Measurements from ENCODE around the gene GTF2F2. TPM values are rescaled to one million over a fixed set of nuclear protein-coding genes. Genes with fewer than 3 reads are reported as not detected.

The GTF2F2 gene, protein sequence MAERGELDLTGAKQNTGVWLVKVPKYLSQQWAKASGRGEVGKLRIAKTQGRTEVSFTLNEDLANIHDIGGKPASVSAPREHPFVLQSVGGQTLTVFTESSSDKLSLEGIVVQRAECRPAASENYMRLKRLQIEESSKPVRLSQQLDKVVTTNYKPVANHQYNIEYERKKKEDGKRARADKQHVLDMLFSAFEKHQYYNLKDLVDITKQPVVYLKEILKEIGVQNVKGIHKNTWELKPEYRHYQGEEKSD
- total RNA-seq = 19.9 to 21.4 TPM (median 20.7 TPM) in 3 replicates

DNA sequence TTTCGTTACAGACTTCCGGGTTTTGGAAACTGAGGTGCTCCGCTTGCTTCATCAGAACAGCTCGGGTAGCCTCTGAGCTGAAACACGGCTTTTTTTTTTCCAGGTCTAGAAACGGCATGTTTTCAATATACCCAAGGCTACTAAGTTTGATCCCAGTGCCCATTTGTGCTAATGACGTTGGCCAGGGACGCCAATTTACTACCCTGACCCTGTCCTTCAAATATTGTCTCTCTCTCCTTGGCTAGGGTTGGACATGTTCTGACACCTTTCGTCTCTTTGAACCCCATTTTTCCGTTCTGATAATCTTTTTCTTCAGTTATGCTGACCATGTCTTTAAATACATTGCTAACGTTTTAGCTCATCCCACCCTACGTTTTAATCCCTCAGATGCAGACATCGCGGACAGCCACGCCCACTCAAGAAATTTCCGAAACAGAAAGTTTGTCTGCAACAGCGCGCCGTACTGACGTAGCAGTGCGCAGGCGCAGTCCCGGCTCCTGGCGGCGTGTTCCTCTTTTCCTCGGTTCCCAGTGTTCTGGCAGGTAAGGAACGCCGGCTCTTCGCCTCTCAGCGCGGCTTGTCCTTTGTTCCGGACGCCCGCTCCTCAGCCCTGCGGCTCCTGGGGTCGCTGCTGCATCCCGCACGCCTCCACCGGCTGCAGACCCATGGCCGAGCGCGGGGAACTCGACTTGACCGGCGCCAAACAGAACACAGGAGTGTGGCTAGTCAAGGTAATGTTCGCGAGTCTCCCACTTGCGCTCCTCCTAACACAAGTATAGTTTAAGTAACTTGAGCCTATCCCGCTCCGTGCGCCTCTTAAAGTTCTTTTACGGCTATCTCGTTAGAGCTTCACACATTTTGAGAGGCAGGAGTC lies at the start of gene GTF2F2:
Gene GTF2F2, plus strand, starts transcription at position 520 of the 874 bp plus-strand sequence. Its CDS starts 146 bp downstream, at position 666.
- Mint-ChIP-seq H3K27ac (no peak within 1 kb of the TSS), H3K4me3 (no peak within 1 kb of the TSS), H3K4me1 (peaks cover 2% of the 10 kb centered on the region), H3K36me3 (no peaks in the 10 kb centered on the region), H3K27me3 (ENCODE audit: low read depth) (no peaks in the 10 kb centered on the region), H3K9me3 (no peaks in the 10 kb centered on the region)
- DNase-seq (ENCODE audit: low spot score in 2 of 2, unreplicated experiment in 2 of 2) = peak; percentile 84 to 94
- TF ChIP-seq, protein P1, sequence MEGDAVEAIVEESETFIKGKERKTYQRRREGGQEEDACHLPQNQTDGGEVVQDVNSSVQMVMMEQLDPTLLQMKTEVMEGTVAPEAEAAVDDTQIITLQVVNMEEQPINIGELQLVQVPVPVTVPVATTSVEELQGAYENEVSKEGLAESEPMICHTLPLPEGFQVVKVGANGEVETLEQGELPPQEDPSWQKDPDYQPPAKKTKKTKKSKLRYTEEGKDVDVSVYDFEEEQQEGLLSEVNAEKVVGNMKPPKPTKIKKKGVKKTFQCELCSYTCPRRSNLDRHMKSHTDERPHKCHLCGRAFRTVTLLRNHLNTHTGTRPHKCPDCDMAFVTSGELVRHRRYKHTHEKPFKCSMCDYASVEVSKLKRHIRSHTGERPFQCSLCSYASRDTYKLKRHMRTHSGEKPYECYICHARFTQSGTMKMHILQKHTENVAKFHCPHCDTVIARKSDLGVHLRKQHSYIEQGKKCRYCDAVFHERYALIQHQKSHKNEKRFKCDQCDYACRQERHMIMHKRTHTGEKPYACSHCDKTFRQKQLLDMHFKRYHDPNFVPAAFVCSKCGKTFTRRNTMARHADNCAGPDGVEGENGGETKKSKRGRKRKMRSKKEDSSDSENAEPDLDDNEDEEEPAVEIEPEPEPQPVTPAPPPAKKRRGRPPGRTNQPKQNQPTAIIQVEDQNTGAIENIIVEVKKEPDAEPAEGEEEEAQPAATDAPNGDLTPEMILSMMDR (IDR thresholded peaks at IDR 0.05; ENCODE audit: unreplicated experiment) = no peak

DNA sequence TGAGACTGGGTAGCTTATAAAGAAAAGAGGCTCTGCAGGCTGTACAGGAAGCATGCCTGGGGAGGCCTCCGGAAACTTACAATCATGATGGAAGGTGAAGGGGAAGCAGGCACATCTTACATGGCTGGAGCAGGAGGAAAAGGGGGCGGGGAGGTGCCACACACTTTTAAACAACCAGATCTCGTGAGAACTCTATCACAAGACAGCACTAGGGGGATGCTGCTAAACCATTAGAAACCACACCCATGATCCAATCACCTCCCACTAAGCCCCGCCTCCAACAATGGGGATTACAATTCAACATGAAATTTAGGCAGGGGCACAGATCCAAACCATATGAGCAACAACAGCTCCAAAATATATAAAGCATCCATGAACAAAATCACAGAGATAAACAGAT lies 46.5 kb upstream of the GTF2F2 start:
- peaks cover 7% of the 10 kb centered on the region for H3K27me3 Mint-ChIP-seq (ENCODE audit: low read depth)

DNA sequence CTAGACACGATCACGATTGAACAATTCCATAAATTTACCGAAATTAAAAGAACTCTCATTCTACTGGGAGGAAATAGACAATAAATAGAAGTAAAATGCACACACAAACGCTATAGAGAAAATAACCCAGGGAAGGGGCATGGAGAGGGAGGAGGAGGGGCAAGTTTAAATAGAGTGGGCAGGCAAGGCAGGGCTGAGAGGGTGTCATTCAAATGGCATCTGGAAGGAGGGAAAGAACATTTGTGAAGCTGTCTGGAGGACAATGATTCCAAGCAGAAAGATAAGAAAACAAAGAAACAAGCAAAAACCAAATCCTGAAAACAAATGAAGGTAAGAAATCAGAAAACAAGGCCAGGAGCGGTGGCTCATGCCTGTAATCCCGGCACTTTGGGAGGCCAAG lies 45.6 kb upstream of the GTF2F2 start:
- Mint-ChIP-seq H3K27me3 (ENCODE audit: low read depth) (peaks cover 4% of the 10 kb centered on the region), H3K4me3 (no peak overlapping the region), H3K36me3 (no peaks in the 10 kb centered on the region), H3K27ac (no peak overlapping the region), H3K4me1 (no peaks in the 10 kb centered on the region), H3K9me3 (no peaks in the 10 kb centered on the region)
- no peak for DNase-seq (ENCODE audit: low spot score in 2 of 2, unreplicated experiment in 2 of 2)
- TF ChIP-seq, protein P1 (IDR thresholded peaks at IDR 0.05; ENCODE audit: unreplicated experiment) = no peak

More for the DNA sequence above, 46.5 kb upstream of the GTF2F2 start:
- Mint-ChIP-seq H3K4me1 (no peaks in the 10 kb centered on the region), H3K36me3 (no peaks in the 10 kb centered on the region), H3K9me3 (no peaks in the 10 kb centered on the region), H3K4me3 (no peak overlapping the region), H3K27ac (no peak overlapping the region)
- DNase-seq (ENCODE audit: low spot score in 2 of 2, unreplicated experiment in 2 of 2) = no peak
- TF ChIP-seq, protein P1 (IDR thresholded peaks at IDR 0.05; ENCODE audit: unreplicated experiment) = no peak

DNA sequence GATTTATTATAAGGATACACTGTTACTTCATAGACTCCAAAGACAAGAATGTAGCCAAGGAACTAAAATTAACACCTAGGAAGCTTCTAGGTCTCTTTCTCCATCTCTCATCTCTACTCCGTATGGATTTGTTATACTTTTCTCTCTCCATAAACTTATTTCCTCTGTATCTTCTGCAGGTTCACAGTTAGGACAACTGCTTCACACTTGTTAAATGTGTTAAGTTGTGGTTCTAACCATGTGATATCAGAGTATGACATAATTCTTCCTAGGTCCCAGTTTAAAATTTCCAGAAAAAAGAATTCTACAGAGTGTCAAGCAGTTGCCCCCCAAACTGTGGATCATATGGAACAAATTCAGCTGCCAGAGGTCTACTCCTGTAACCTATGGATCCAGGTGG lies 42.3 kb upstream of the GTF2F2 start:
- no peak overlapping the region for H3K4me3 Mint-ChIP-seq
- peaks cover 7% of the 10 kb centered on the region for H3K4me1 Mint-ChIP-seq
- peaks cover 10% of the 10 kb centered on the region for H3K27me3 Mint-ChIP-seq (ENCODE audit: low read depth)
- no peak for DNase-seq (ENCODE audit: low spot score in 2 of 2, unreplicated experiment in 2 of 2)
- H3K36me3 Mint-ChIP-seq = no peaks in the 10 kb centered on the region
- TF ChIP-seq, protein P1 (IDR thresholded peaks at IDR 0.05; ENCODE audit: unreplicated experiment) = no peak
- no peak overlapping the region for H3K27ac Mint-ChIP-seq
- no peaks in the 10 kb centered on the region for H3K9me3 Mint-ChIP-seq

DNA sequence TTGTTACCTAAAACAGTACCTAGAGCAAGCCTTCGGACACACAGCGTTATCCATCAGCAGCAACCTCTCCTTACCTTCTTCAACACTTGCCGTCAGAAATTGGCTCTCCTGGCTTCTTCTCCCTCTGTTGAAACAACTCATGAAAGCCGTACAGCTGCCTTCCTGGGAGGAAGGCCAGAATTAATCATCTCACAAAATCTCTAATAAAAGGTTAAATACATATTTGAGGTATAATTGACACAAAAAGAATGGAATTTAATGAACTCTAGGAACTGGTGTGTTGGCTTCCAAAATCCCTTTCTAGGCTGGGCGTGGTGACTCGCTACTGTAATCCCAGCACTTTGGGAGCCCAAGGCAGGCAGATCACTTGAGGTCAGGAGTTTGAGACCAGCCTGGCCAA lies 37.3 kb upstream of the GTF2F2 start:
- no peaks in the 10 kb centered on the region for H3K9me3 Mint-ChIP-seq
- H3K27me3 Mint-ChIP-seq (ENCODE audit: low read depth) = peaks cover 10% of the 10 kb centered on the region
- no peaks in the 10 kb centered on the region for H3K36me3 Mint-ChIP-seq
- H3K4me1 Mint-ChIP-seq = peaks cover 7% of the 10 kb centered on the region
- no peak overlapping the region for H3K27ac Mint-ChIP-seq
- no peak for DNase-seq (ENCODE audit: low spot score in 2 of 2, unreplicated experiment in 2 of 2)
- H3K4me3 Mint-ChIP-seq = no peak overlapping the region
- TF ChIP-seq, protein P1 (IDR thresholded peaks at IDR 0.05; ENCODE audit: unreplicated experiment) = no peak
